Breast epithelium (tissue), 3 donors: ENCODE measurements around the gene RNF10.

Experiments used
- CTCF ChIP-seq, 3 donors: fragments of 450-650 bp; IDR thresholded peaks; one replicate each; pipeline ENCODE4 v1.5.1; 2016 to 2017; ENCODE audit warnings: antibody characterized with exemption in 3 of 3, mild to moderate bottlenecking in 3 of 3, moderate library complexity in 3 of 3
- POLR2AphosphoS5 ChIP-seq, 3 donors: sonication (generic); formaldehyde crosslinking; IDR thresholded peaks; one replicate each; pipeline ENCODE4 v1.6.1; 2017; ENCODE audit warnings: antibody characterized with exemption in 3 of 3

GRCh38 chr12:120515496-120515895 lies 18.7 kb upstream of the RNF10 start:
- TF ChIP-seq CTCF (IDR thresholded peaks at IDR 0.05) (no peak), POLR2AphosphoS5 (IDR thresholded peaks at IDR 0.05) (no peak)
